OCI-M2 (cell line): ENCODE data around the gene C17orf50.
A peak's percentile ranks its signal among the peaks of the same experiment; 100 is the strongest.

ENCODE experiments used
- DNase-seq: peaks from one replicate; lab custom pipeline; 2025; ENCODE audit not compliant: unreplicated experiment; lab: John Stamatoyannopoulos, UW

The C17orf50 gene

DNA sequence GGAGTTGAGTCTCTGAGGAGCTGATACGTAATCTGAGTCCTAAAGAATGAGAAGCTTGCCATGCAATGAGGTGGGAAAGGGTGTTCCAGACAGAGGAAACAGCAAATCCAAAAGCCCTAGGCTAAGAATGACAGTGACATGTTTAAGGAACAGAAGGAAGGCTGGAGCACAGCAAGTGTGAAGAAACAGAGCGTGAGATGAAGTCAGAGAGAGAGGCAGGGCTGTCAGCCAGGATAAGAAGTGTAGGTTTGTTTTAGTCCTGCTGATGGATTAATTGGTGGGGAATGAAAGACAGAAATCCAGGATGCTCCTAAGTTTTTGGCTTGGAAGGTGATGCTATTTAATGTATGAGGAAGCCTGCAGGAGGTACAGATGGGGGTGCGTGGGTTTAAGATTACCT, 20.3 kb downstream of the C17orf50 start:
- no peak for DNase-seq

DNA sequence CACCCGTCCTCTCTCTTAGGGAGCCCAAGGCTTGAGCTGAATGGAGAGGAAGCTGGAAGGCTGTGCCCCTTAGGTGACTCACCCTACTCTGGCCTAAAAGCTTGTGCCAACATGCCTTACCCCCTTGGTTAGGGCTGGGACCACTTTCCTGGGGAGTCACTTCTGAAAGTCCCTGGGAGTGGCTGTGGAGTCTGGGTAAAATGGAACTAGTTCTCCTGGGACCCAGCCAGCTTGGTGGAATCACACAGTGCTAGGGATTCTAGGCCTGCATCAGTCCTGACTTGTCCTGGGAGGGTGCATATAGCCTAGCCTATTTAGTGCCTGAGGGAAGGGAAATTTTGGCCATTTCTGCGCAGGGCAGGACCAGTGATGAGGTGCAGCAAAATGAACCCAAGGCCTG, 24.2 kb downstream of the C17orf50 start:
- DNase-seq = no peak

DNA sequence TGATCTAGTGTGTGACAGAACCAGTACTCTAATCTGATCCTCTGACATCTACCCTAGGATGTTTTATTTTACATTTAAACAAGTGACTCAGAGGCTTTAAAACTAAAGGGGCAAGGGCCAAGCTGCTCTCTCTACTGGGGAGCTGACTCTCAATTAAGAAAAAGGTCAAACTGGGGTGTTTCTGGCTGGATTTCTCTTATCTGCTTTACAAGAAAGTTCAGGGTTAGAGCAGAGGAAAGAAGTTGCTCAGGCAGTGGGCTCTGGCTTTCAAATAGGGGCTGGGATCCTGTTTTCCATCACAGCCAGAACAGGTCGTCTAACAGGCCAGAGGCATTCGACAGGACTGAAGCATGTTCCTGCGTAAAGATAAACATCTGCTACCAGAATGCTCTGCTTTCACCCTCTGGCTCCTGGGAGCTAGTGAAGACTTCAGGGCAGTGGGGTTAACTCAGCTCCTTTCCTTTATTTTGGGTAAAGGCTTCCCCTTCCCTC, 26.3 kb downstream of the C17orf50 start:
- no peak for DNase-seq

DNA sequence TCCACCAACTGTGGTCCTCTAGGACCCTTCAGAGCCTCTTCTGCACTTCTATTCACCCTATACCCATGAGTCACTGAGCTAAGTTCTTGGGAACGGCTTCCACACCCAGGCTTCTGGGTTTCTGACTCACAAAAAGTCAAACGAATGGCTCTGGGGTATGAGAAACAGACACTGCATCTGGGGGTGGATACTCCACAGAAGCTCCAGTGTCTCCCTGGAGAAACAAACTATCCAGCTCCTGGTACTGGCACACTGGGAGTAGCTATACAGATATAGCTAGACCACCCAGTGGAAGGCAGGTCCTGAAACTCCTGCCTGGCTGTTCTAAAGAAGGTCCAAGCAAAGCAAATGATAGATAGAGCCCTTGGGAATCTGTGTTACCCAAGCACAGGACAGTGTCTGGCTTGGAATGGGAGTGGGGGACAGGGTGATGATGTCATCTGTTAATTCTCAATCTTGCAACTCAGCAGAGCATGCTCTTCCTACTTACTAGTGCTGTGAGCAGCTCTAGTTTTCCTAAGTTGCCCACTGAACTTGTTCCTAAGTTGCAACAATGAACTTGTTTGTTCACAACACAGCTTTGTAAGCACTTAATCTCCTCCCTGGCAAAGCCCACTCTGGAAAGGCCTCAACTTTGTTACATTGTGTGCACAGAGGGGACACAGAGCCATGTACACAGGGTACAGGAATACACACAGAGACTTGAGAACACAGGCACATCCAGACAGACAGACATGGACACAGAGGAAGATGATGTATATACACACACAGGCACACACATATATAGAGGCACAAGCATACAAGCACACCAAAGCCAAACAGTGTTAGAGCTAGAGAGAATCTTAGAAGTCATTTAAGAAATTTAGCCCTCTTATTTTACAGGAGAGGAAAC, 28.0 kb downstream of the C17orf50 start:
- DNase-seq = no peak

DNA sequence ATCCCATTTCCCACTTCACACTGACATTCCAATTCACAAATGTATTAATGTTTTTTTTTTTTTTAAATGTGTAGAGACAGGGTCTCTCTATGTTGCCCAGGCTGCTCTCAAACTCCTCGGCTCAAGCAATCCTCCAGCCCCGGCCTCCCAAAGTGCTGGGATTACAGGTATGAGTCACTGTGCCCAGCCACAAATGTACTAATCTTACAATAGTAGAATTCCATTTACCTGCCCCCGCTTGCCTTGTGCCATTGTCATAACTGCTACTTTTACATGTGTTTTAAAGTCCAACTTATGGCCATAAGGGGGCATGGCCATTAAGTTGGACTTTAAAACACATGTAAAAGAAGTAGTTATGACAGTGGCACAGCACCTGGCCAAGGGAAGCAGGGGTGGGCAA, 30.2 kb downstream of the C17orf50 start:
- DNase-seq = no peak

DNA sequence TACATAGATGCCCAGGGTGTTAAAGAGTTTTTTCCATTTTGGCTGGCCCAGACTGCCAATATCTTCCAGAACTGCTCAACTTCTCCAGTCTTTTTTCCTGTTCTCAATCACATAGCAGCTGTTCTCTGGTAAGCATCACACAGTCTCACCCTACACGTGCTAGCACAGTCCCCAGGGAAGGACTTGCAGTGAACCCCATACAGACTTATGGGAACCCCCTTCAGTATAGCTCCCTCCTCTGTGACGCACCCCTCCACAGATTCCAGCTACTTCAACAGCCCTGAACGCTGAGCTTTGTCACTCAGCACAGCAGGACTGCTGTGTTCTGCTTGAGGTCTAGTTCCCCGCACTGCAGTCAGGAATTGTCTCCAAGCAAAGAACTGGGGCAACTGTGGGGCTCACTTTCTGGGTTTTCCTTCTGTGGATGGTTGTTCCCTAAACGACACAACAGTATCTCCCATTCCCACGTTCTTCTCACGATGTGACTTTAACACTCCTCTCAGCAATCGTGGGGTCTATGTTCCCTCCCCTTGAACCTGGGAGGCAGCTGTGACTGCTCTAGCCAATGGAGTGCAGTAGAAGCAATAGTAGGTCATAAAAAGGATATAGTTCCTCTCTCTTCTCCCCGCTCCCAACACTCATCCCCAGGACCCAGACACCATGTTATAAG, 31.1 kb downstream of the C17orf50 start:
- no peak for DNase-seq

DNA sequence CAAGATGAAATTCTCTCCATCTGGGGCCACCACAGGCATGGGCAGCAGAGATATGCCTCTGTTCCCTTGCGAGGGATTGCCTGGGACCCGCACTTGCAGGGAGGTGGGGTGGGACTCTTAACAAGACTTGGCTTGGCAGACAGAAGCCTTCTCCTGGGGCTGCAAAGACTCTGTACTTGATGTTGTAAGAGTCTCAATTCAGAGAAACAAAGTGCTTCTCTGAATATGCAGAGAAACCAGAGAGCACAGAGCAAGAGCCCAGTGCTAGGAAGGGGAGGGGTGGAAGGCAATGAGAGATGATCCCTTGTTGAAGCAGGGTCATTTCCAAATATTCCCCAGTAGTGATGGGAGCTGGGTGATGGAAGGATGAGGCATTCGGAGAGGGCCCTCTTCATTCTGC, 32.6 kb downstream of the C17orf50 start:
- DNase-seq = no peak

DNA sequence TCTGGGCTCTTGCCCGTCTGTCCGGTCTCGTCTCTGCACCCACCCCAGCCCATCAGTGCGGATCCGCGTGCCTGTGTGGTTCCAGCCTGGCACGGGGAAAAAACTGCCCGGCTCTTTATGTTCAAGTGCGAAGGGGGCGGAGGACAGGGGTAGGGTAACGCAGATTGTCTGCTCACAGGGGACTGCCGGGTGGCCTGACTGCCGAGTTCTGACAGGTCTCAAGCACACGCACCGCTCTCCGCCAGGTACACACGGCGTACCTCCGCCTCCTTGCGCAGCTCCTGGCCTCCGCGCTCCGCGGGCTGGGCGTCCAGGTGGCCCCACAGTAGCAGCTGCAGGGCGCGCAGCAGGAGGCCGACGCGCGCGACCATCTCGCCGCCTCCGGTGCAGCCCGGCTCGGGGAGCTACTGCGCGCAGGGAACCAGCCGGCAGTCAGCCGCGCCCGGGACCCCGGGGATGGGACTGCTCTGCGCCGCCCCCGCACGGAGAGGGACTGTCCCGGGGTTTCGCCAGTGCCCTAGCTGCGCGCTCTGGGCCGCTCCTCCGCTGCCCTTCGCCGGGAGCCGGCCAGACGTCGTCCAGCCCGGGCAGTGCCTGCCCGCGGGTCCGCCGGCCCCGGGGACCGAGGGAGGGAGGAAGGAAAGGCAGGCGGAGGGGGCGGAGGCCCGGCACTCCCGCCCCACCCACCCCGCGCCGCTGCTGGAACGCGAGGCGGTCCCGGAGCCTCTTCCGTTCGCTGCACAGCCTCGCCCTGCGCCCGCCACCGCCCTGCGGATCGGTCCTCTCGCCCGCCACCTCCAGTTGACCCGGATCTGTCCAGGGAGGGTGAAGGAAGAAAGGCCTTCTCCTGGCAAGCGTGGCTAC, 34.6 kb downstream of the C17orf50 start, which contains the start of gene MMP28:
TSS of gene MMP28 (minus strand) at position 635 of the 864 bp plus-strand sequence. CDS start at position 371, 264 bp downstream.
- DNase-seq = no peak

DNA sequence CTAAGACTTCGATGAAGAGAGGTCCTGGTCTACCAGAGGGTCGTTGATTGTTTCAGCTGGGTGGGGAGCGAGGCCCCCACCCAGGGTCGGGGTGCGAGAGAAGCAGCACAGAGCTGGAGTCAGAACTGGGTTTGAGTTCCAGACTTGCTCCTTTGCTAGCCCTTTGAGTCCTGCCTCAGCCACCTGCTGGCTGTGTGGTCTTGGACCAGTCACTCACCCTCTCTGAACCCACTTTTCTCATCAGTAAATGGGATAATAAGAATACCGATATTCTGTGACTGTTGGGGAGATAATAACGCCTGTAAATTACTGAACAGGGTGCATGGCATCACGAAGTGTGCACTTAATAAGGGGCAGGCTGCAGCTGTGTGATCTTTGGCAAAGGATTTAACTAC, 35.2 kb downstream of the C17orf50 start:
- no peak for DNase-seq

DNA sequence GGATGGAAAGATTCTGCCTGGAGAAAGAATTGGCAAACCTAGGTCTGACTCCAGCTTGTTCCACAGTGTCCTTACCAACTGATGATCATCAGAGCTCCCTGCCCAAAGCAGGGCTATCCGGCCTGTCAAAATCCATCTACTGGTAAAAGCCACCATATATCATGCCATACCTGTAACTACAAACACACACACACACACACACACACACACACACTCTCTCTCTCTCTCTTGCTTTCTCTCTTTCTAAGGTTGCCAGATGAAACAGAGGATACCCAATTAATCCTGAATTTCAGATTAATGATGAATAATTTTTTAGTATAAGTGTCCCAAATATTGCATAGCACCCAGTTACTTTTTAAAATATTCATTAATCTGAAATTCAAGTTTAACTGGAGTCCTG, 36.3 kb downstream of the C17orf50 start:
- DNase-seq = no peak

DNA sequence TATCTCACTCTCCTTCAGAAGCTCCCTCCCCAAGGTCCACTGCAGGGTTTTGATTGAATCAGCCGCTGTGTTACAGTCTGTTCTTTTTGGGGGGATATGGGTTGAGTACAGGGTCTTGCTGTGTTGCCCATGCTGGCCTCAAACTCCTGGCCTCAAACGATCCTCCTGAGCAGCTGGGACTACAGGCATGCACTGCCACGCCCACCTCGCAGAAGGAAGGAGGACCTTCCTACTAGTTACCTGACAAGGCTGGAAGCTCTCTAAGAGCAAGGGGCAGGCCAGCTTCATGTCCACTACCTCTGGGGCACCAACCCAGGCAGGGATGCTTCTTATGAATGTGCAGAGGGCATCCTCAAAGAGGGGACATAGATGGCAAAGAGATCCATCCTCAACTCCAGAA, 36.7 kb downstream of the C17orf50 start:
- DNase-seq = no peak

DNA sequence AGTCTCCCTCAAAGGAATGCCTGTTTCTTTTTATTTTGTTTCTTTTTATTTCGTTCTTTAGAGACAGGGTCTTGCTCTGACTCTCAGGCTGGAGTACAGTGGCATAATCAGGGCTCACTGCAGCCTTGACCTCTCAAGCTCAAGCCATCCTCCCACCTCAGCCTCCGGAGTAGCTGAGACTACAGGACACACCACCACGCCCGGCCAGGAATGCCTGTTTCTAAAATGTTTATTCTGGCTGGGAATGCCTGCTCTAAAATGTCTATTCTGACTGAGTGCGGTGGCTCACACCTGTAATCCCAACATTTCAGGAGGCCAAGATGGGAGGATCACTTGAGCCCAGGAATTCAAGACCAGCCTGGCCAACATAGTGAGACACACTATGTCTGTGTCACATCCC, 37.2 kb downstream of the C17orf50 start:
- no peak for DNase-seq

DNA sequence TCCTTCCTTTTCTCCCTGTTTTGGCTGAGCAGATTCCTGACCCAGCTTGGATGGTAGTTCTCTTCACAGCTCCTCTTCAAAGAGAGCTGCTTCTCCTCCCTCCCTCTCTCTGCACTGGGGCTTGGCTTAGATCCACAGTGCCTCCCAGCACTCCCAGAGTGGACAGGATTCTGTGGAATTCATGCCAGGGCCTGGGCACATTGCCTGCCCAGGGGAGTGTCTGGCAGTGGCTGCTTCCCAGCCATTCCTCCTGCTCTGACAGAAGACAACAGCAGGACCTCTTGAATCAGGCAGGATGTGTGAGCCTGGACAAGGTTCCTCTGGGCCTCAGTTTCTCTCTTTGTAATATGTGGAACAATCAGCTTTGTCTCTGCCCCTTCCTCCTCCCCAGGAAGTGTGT, 39.3 kb downstream of the C17orf50 start:
- no peak for DNase-seq

DNA sequence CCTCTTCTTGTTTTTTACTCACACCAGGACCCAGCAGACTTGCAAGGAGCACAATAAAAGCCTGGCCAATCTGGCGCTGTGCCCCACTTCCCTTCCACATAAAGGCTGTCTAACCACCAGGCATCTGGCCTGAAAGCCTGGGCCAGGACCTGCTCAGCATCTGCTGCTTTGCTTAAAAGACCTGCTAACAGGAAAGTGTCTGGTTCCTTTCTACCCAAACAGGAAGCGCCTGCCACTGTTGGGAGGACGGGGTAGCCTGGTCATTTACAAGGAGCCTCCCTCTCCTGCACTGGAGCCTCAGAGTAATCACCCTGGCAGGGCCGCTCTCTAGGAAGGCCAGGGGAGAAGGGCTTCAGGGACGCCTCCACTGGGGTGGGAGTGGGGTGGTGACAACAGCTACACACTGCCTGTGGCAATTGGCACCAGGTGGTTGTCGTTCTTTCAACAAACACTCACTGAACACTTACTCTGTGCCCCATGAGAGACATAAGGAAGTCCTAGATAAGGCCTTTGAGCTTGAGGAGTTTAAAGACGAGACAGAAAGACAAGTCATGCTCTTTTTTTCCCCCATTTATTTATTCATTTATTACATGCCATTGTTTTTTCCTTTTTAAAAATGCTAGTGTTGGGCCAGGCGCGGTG, 41.0 kb downstream of the C17orf50 start:
- DNase-seq = no peak

DNA sequence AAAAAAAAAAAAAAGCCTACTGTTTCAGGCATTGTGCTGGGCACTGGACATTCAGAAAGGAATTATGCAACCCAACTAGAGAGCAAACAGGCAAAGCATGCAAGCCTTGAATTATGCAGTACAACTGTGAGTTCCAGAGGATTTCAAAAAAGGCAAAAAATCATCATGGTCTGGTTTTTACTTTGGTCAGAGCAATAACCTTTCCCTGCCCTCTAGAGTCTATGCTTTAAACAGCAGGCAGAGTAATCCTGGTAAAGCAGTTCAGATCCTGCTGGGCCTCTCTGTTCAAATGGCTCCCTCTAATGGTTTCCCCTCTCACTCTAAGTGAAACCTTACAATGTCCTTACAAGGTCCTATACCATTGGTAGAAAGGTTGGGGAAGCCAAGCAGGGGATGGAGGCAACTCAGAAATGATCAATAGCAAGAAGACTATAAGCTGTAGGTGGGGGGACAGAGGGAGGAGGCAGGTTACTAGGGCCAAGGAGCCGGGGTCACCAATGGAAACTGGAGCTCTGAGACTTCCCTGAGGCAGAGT, 44.0 kb downstream of the C17orf50 start:
- DNase-seq = peak; percentile 56

DNA sequence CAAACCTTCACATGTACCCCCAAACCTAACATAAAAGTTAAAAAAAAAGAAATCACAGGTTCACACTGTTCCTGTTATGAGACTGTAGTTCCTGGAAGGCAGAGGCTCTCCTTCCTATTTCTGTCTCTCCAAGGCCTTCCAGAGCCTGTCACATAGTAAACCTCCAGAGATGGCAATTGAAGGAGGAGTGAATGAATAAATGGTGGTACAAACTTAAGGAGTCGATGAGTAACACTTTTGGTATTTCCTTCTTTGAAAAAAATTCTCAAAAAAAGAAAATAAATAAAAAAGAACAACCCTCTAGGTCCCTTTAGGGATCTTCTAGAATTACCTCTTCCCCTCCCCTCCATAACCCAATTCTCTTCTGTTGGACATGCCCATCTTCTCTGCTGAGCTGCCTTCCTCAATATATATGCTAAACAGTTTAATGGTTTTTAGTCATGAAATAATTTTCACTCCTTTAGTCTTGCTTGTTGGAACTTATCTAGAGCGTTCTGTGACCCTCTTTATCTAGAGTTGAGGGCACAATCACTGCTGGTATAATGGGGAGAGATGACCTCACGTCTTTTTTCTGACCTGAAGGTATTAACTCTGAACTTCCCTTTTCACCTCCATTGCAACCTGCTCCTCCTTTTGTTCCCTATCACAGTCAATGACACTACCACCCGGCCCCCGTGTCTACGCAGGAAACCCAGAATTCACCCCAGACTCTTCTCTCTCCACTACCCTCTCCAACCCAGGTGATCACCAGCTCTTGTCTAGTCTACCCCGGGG, 46.9 kb downstream of the C17orf50 start:
- DNase-seq = no peak

DNA sequence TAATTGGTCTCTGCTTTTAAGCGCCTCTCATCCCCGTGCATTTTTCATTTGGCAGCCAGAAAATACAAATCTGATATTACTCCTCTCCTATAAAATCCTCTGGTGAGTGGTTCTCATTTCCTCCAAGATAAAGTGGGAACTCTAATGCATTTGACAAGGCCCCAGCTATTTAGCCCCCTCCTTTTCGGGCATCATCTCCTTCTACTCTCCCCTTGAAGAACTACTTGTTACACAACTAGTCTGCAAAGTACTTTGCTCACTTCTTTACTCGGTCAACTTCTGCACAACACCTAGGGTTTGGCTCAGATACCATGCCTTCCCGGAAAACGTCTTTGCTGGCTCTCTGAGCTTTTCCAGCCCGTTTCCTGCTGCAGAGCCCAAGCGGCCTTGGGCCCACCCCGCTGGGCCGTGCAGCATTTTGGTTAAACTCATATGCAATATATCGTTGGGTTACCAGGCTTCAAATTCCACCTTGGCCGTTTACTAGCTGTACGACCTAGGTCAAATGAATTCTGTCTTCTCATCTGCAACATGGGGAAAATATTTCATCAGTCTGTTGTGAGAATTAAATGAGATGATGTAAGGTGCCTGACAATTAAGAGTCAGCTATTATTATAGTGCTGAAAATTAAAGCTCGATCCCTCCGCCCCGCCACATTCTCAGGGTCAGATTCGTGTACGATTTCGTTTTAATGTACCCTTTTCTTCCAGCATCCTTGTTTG, 47.7 kb downstream of the C17orf50 start:
- no peak for DNase-seq

DNA sequence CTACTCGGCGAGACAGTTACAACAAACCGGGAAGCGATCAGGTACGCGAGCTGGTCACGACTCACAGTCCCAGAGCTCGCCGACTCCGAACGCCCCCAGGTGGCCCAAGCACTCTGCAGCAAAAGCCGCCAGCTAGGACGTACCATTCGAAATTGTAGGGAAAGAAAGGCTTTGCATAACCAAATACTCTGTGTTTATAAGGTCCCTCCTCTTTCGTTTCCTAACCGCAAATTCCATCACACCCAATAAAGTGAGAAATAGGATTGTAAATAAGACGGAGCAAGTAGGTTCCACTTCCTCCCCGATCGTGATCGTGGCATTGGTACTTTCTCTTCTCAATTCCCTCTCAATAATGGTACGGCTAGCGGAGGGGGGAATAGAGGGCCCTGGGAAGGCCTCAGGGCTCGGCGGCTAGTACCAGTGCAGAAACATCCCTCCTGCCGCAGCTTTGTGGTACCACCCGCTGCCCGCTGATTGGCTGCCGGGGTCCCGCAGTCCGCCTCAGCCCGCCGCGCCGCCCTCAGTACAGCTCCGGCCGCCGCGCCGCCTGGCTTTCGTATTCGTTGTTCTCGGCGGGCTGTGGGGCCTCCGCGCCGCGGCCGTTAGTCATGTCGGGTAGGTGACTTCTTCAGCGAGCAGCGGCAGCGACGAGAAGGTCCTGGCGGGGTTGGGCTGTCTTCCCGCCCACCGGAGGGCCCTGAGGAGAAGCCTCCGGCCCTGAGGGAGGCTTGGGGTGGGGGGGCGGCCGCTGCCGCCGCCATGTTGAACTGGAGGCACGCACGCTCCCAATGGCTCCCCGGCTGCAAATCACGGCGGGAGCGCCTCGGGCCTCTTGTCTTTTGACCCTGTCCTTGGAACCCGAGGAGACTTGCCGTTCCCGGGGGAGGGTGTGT, 48.5 kb downstream of the C17orf50 start, which contains the start of gene TAF15:
TSS of gene TAF15 (plus strand) at position 523 of the 893 bp plus-strand sequence. CDS start at position 609, 86 bp downstream.
- peak; percentile 52 for DNase-seq
